ENCODE results near the gene DPP3. TPM values are rescaled to one million over a fixed set of nuclear protein-coding genes. Genes with fewer than 3 reads are reported as not detected.

The DPP3 gene
- total RNA-seq, 1 experiment from 2014 or later = 93.3 TPM

- ChIA-PET CTCF (no interaction called here), POLR2A (ENCODE audit: low non-redundant PET) (no interaction called here)
- H3K4me3 ChIP-seq (ENCODE audit: low read depth, low read length, poor library complexity, severe bottlenecking) = no peak overlapping the region
- intact Hi-C loops (cut with micrococcal nuclease; ENCODE audit: unreplicated experiment) = no loop called here
- no peak for TF ChIP-seq EZH2 (IDR thresholded peaks at IDR 0.05; ENCODE audit: borderline replicate concordance, low read depth, low read length, poor library complexity, severe bottlenecking)
- TF ChIP-seq CTCF (conservative IDR thresholded peaks at IDR 0.05; ENCODE audit: low read depth, low read length) = no peak
- H3K27ac ChIP-seq (ENCODE audit: low read depth, low read length, poor library complexity, severe bottlenecking) = no peak overlapping the region
- peaks cover 5% of the 10 kb centered on the region for H3K9me3 ChIP-seq (ENCODE audit: low read depth, low read length, poor library complexity, severe bottlenecking)
- H3K4me1 ChIP-seq (ENCODE audit: insufficient read depth, low read length, poor library complexity, severe bottlenecking) = no peaks in the 10 kb centered on the region
- H3K36me3 ChIP-seq (ENCODE audit: insufficient read depth, low read length, poor library complexity, severe bottlenecking) = no peaks in the 10 kb centered on the region
- BruUV-seq (replicated peaks) = no TSS peak
- DNase-seq (ENCODE audit: low spot score) = no peak
- peaks cover 11% of the 10 kb centered on the region for H3K27me3 ChIP-seq (replicated peaks; ENCODE audit: insufficient read depth, low read depth, low read length, poor library complexity)
Measured at GRCh38 chr11:66443602-66444001, 36.6 kb upstream of the DPP3 start.

GRCh38 chr11:66447012-66447411 is 33.2 kb upstream of the DPP3 start:
- intact Hi-C loops (cut with micrococcal nuclease; ENCODE audit: unreplicated experiment) = no loop called here
- Histone ChIP-seq H3K4me3 (ENCODE audit: low read depth, low read length, poor library complexity, severe bottlenecking) (no peak overlapping the region), H3K36me3 (ENCODE audit: insufficient read depth, low read length, poor library complexity, severe bottlenecking) (no peaks in the 10 kb centered on the region), H3K27ac (ENCODE audit: low read depth, low read length, poor library complexity, severe bottlenecking) (no peak overlapping the region), H3K27me3 (replicated peaks; ENCODE audit: insufficient read depth, low read depth, low read length, poor library complexity) (peaks cover 26% of the 10 kb centered on the region), H3K4me1 (ENCODE audit: insufficient read depth, low read length, poor library complexity, severe bottlenecking) (no peaks in the 10 kb centered on the region), H3K9me3 (ENCODE audit: low read depth, low read length, poor library complexity, severe bottlenecking) (peaks cover 5% of the 10 kb centered on the region)
- ChIA-PET CTCF (interaction anchor here (0.6 kb wide), 1 partner anchor 87 kb away, joined by 5 read pairs; no protein-coding TSS in a partner anchor), POLR2A (ENCODE audit: low non-redundant PET) (no interaction called here)
- no TSS peak for BruUV-seq (replicated peaks)
- DNase-seq (ENCODE audit: low spot score) = no peak
- TF ChIP-seq EZH2 (IDR thresholded peaks at IDR 0.05; ENCODE audit: borderline replicate concordance, low read depth, low read length, poor library complexity, severe bottlenecking) (no peak), CTCF (conservative IDR thresholded peaks at IDR 0.05; ENCODE audit: low read depth, low read length) (no peak)

- ChIA-PET CTCF (no interaction called here), POLR2A (ENCODE audit: low non-redundant PET) (no interaction called here)
- H3K9me3 ChIP-seq (ENCODE audit: low read depth, low read length, poor library complexity, severe bottlenecking) = peaks cover under 1% of the 10 kb centered on the region
- intact Hi-C loops (cut with micrococcal nuclease; ENCODE audit: unreplicated experiment) = no loop called here
- no peak for DNase-seq (ENCODE audit: low spot score)
- peaks cover 26% of the 10 kb centered on the region for H3K27me3 ChIP-seq (replicated peaks; ENCODE audit: insufficient read depth, low read depth, low read length, poor library complexity)
- TF ChIP-seq CTCF (conservative IDR thresholded peaks at IDR 0.05; ENCODE audit: low read depth, low read length) = no peak
- H3K27ac ChIP-seq (ENCODE audit: low read depth, low read length, poor library complexity, severe bottlenecking) = no peak overlapping the region
- no peaks in the 10 kb centered on the region for H3K4me1 ChIP-seq (ENCODE audit: insufficient read depth, low read length, poor library complexity, severe bottlenecking)
- H3K36me3 ChIP-seq (ENCODE audit: insufficient read depth, low read length, poor library complexity, severe bottlenecking) = no peaks in the 10 kb centered on the region
- BruUV-seq (replicated peaks) = no TSS peak
- H3K4me3 ChIP-seq (ENCODE audit: low read depth, low read length, poor library complexity, severe bottlenecking) = no peak overlapping the region
Measured at GRCh38 chr11:66448523-66448922, 31.7 kb upstream of the DPP3 start.
